ENCODE data around the gene ARRB1.
A peak's percentile ranks its signal among the peaks of the same experiment; 100 is the strongest.

The ARRB1 gene

DNA sequence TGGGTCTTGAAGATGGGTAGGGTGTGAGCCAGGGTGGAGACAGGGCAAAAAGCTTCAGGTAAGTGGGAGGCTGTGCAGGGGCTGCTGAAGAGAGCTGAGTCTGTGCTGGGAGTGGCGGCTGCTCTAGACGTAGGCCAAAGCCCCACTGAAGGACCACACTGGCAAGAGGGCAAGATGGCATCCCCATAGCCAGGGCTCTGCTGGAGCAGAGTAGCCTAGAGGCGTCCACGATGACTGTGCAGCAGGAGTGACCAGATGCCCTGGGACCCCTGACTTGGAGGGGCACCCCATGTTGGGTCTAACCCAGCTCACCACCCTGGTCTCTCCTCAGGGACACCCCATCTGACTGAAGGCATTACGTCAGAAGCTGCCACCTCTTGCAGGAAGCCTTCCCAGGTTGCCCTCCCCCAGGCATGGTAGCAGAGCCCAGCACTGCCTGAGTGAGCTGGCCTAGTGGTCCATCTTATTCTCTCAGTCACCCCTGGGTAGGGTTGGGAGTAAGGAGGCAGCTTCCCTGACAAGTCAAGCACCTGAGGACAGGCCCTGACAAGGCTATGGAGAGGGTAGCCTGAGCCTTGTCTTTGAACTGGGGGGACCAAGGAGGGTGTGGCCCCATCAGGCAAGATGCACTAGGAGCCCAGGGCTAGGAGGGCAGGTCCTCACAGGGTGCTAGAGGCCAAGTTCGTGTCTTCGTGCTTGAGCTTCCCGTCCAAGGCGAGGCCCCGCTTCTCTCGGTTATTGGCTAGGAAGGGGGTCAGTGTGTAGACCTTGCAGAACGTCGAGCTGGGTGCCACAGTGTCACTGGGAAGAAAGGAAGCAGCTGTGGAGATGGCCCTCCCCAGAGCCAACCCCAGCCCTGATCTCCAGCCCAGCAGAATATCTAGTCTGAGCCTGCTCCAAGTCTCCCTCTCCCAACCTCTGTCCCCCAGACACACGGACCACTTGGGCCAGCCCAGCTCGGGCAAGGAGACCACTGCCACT is 77.8 kb downstream of the ARRB1 start:
- no peak for DNase-seq

- DNase-seq = no peak
These were observed 78.6 kb downstream of the ARRB1 start for GRCh38 chr11:75272821-75273301.

DNA sequence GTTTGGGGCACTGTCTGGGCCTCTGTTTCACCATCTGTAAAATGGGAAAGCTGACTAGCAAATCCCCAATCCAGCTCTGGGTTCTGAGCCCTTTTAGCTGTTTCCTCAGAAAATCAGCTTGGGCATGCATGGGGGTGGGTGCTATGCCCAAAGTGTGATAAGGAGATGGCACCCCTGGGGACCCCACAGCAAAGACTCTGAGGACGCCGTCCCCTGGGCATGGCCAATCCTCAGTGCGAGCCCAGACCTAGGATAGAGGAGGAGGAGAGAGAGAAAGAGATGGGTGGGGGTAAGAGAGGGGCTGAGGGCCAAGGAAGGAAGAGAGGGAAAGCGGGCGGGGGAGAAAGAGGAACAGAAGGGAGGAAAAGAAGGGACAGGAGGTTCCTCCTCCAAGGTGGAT is 79.1 kb downstream of the ARRB1 start:
- no peak for DNase-seq

DNA sequence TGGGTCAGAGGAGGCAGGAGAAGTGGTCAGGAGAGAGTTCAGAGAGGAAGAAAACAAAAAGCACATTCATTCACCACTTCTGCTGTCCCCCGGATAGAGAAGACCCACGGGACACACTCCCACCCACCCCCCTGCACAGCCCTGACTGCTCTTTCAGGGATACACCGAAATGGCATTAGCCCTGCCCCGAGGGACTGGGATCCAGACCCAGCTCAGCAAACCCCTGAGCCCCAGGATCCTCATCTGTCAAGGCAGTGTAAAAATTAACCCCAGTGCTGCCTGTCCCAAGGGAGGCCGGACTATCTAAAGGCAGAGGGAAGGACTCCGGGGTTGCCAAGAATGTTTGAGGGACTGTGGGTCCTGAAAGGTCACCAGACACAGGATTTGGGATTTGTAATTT is 79.7 kb downstream of the ARRB1 start:
- no peak for DNase-seq

- DNase-seq = peak; percentile 21
These were observed 80.5 kb downstream of the ARRB1 start for GRCh38 chr11:75270896-75271418.

DNA sequence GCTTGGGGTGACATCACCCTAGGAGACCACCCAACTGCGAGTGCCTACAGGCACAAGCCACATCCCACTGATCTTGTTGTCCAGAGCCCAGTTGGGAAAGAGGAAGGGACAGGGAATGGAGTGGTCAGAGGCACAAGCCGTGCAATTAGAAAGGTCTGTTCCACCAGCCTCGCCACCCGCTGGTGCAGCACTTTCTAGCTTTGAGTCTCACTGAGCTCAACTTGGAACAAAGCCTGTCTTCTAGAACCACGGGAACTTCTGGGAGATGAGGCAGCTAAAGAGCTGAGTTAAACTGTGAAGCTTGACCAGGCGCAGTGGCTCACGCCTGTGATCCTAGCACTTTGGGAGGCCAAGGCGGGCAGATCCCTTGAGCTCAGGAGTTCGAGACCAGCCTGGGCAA is 81.6 kb downstream of the ARRB1 start:
- DNase-seq = no peak

GRCh38 chr11:75269367-75269660 is 82.1 kb downstream of the ARRB1 start:
- no peak for DNase-seq

- DNase-seq = no peak
These were observed 82.7 kb downstream of the ARRB1 start for GRCh38 chr11:75268626-75269366.

DNA sequence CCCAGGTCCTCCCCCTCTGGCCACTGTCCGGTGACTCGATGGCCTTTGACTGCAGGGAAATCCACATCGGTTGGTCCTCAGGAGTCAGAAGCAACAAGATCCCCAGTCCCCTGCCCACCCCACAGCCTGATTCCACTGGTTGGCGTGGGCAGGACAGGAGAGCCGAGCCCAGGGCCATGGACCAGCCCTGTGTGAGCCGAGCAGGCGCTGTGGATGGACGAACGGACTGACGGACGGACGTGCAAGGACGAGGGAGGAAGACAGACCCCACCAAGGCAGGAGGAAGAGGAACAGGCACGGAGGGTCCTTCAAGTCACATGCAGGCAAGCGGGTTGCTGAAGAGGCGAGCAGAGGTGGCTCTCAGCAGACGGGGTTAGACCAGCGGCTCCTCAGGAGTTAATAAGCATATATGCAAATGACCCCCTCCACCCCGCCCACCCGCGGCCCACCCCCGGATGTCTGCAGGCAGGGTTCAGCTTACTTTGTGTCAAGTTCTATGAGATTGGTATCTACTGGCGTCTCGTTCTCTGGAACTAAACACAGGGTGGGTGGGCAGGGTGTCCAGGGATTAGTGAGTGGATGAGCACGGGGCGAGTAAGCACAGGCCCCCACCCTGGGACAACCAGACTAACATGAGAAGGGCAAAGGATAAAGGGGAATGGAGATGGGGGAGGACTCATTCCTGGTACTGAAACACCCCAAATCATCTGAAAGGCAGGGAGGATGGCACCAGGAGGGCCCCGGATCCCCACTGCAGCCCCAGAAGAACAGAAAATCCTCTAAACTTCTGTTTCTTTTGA is 84.1 kb downstream of the ARRB1 start:
- no peak for DNase-seq

GRCh38 chr11:75265851-75266531 is 85.5 kb downstream of the ARRB1 start:
- no peak for DNase-seq

DNA sequence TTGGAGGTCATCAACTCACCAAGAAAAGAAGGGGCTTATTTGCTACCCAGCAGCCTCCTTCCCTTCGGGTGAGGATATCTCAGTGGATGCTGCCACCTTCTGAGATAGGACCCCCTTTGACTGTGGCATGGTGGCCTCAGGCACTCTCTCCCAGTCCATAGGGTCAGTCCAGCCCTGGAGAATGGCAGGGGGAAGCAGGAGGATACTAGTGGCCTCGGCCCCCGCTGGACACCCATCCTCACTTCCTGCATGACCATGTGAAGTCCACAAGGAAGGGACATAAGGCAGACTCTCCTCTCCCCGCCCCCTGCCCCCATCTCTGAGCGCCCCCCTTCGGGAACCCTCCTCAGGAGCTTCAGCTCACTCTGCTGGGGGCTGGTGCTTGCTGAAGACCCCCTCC is 86.5 kb downstream of the ARRB1 start:
- DNase-seq = no peak

DNA sequence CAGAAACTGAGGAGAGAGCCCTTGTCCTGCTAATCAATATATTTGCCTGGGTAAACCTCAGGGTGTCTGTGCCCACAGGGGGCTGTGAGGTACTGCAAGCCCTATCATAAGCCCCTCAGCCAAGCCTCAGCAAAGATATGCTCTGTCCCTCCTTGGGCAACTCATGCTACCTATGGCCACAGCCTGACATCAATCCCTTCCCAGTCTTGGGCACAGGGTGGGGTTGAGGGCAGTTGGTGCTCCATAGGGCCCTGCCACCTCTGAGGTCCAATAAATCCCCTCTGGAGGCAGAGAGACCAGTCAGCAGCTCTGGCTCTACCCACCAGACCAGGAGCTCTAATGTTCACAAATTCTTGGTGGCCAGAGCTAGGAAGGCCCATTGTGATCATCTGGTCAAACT is 87.1 kb downstream of the ARRB1 start:
- DNase-seq = no peak

DNA sequence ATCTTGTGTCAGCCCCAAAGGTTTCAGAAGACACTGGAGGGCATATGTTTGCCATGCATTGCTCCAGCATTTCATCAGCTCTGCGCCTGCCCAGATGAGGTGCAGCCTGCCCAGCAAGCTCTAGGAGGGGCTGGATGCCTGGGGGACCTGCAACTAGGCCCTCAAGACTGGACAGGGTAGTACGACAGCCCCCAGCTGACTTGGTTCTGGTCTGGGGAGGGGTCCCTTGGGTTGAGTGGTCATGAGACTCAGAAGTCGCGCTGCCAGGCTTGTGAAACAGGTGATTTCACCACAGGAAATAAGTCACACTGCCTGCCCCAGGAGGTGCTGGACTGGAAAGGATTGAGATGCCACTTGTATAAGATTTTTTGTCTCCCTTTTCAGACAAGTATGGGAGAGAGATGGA is 87.5 kb downstream of the ARRB1 start:
- no peak for DNase-seq

DNA sequence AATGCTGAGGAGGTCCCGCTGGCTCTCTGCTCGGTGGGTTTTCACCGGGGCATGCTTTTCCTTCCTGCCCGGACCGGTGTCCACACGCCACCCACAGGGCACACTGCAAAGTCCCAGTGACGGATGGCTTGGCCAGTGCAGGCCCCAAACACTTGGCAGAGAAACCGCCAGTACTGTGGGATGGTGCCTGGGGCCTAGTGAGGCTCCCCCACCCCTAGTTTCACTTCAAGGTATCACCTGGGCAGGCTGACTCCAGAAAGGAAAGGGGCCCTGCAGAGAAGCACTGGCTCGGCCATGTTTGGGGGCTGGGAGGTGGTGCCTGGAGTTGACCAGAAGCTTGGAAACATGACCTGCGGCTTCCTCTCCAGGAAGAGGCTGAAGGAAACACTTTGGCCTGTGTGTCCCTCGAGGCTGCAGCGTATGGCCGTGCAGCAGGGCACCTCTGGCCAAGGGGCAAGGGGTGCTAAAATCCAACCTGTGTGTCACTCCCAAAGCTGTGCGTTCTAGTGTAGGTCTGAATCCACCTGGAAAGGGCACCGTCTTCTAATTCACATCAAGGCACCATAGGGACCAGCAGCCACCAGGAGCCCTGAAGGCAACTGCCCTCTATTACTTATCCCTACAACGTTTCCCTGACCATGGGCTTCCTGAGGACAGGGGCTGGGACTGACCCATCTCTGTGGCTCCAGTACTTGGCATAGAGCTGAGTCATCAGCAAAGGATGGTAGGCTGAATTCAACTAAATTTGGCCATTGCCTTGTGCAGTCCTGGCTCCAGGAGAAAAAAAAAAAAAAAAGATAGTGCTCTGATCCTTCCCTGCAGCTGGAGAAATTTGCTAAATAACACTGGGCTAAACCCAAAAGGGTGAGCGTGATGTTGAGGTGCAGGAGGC is 88.3 kb downstream of the ARRB1 start:
- DNase-seq = no peak

GRCh38 chr11:75262436-75262835 is 89.0 kb downstream of the ARRB1 start:
- no peak for DNase-seq

DNA sequence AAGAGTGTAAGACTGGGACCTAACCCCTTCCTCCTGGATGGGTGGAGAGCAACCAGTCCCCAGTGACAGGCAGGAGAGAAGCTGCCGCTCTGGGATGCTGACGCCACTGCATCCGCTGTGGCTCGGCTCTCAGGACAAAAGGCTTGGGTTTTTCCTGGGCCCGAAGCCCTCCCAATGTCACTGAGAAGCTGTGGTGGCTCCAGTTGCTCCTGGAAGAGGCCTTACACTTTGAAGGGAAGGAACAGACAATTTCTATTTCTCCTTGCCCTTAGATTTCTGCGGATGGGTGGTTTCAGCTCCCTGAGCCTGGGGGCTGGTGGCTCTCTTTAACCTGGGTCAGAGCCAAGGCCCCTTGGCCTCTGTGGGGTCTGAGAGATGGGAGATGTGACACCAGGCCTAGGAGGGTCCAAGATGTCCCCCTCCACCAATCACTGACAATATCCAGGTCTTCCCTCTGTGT is 89.5 kb downstream of the ARRB1 start:
- no peak for DNase-seq

DNA sequence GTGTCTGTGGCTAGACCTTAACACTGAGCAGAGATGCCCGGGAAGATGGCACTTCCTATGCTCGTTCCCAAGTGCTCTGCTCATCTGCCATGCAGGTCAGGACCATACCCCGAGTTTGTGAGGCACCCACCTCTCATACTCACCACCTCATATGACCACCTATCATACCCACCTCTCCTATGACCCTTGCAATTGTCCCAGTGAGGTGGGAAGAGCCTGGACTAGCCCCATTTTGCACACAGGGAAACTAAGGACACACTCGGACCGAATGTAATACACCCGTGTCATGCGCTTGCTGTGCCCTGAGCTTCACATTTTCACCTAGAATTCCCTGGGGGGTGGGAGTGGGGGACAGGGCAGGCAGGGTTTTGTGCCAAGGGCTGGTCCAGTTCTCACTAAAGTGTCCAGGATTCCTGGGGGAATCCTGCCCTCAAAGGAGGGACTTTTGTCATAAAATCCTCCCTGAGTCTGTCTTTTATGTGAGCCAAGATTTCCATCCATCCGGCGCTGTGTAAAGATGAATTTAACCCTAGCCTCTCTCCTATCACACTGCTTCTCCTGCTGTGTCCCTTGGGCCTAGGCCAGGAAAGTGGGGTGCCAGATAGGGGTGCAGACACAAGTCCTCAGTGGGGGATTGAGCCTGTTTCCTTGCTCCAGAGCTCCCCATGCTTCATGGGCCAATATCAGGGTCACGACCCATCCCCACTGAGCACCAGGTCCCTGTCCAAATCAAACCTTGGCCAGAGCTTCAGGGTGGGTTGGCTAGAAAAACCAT is 90.9 kb downstream of the ARRB1 start:
- no peak for DNase-seq

- no peak for DNase-seq
These were observed 97.1 kb downstream of the ARRB1 start for GRCh38 chr11:75254326-75254725.

GRCh38 chr11:75249704-75250103 is 101.8 kb downstream of the ARRB1 start:
- DNase-seq = no peak

- DNase-seq = no peak
These were observed 102.6 kb downstream of the ARRB1 start for GRCh38 chr11:75248924-75249256.
